ENCODE measurements around the gene DCHS1. TPM values are rescaled to one million over a fixed set of nuclear protein-coding genes. Genes with fewer than 3 reads are reported as not detected.

Gene DCHS1, protein sequence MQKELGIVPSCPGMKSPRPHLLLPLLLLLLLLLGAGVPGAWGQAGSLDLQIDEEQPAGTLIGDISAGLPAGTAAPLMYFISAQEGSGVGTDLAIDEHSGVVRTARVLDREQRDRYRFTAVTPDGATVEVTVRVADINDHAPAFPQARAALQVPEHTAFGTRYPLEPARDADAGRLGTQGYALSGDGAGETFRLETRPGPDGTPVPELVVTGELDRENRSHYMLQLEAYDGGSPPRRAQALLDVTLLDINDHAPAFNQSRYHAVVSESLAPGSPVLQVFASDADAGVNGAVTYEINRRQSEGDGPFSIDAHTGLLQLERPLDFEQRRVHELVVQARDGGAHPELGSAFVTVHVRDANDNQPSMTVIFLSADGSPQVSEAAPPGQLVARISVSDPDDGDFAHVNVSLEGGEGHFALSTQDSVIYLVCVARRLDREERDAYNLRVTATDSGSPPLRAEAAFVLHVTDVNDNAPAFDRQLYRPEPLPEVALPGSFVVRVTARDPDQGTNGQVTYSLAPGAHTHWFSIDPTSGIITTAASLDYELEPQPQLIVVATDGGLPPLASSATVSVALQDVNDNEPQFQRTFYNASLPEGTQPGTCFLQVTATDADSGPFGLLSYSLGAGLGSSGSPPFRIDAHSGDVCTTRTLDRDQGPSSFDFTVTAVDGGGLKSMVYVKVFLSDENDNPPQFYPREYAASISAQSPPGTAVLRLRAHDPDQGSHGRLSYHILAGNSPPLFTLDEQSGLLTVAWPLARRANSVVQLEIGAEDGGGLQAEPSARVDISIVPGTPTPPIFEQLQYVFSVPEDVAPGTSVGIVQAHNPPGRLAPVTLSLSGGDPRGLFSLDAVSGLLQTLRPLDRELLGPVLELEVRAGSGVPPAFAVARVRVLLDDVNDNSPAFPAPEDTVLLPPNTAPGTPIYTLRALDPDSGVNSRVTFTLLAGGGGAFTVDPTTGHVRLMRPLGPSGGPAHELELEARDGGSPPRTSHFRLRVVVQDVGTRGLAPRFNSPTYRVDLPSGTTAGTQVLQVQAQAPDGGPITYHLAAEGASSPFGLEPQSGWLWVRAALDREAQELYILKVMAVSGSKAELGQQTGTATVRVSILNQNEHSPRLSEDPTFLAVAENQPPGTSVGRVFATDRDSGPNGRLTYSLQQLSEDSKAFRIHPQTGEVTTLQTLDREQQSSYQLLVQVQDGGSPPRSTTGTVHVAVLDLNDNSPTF (N-terminal part only)
- 0.21 and 0.24 TPM in 2 replicates for total RNA-seq

DNA sequence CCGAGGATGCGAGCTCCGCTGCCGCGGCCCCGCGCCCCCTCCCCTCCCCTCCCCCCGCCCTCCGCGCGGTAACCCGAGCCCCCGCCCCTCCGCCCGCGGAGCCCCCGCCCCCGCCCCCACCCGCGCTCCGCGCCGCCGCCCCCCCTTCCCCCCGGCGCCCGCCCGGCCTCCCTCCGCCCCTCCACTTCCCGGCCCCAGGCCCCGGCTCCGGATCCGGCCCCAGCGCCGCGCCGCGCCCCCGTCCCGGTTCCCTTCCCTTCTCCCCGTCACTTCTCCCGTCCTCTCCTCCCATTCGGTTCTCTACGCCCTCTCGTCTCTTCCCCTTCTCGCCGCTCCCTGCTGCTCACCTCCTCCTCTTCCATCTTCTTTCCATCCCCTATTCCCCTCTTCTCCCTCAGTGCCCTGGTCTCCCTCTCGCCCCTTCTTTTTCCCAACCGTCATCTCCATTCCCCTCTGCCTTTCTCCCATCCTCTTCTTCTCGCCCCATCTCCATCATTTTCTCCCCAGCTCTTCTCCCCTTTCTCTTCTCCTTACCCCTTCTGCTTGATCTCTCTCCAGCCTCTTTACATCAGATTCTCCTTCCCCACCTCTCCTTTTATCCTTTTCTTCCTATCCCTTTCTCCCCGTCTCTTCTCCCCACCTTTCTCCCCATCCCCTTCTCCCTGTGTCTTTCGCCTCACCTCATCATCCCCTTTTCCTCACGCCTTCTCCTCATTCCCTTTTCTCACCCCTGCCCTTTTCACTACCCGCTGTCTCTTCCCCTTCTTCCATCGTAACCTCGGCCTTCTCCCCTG is at the start of gene DCHS1:
DCHS1 (minus strand) TSS at position 20 of the 794 bp plus-strand sequence. CDS start 14,196 bp downstream, outside the sequence.

DNA sequence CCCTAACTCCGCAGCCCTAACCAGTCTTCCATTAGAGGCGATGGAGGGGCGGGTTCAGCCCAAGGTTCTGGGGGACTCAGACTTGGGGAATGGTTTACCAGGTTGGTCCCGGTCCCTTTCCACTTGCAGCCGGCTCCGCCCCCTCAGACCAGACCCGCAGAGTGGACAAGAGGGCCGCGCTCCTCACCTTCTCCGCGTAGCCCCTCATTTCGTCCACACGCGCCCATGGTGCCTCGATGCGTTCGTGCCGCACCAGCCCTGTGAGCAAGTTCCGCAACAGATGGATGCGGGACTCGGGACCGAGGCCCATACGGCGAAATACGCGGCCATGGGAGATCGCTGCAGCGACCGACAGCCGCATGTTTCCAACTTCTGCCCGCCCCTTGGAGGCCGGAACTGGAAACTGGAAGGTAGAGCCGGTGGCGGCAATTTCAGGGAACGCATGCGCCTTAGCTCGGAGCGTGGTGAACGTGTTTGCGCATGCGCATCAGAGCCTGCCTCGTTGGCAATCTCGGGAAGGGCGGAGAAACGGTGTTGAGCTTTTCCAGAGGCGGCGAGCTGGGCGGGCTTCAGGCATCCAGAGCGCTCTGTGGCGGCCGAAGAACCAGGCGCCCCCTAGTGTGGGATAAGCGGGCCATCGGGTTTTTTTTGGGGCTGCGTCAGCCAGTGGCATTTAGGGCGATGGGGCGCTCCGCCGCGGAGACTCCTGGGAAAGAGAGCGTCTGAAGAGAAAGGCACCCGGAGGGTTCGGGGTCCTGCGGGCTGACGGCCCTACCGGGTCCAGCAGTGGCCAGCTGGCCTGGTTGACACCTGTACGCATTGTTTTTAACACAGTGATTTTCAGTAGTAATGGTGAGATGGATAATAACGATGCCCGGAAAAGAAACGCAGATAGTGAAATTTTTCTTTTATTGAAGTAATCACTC is 27.6 kb upstream of the DCHS1 start, which contains the start of gene MRPL17:
MRPL17 (minus strand) TSS at position 405 of the 926 bp plus-strand sequence; CDS start at position 361, 44 bp downstream.

DNA sequence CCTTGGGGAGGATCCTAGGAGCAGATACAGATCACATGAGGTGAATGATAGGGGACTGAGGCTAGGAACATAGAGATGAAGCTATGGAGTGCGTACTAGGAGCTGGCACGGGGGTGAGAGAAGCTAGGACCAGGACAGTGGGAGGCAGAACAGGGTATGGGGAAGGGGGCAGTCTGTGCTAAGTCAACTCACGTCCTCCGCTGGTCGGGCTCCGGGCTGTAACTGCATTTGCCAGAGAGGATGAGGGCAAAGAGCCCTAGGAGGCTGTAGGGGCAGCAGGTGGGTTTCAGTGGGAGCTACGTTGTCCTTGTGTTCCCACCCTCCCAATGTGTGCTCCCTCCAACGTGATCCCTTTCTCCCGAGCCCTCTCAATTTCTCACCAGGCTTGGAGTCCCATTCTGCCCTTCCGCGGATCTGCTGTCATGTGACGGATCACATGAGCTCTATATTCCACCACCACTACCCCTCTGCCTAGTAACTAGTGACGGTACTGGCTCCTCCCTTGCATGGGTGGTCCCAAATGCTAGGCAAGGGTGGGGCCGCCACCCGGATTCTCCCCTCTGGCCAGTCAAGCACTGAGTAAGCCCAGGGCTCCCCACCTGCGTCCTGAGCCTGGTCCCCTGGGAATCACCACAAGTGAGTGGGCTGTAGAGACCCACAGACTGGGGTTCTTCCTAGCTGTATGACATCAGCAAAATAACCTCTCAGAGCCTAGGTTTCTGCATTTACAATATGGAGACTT is 36.4 kb downstream of the DCHS1 start, which contains the start of gene TPP1:
TPP1 (minus strand) TSS at position 419 of the 742 bp plus-strand sequence; CDS start at position 397, 22 bp downstream.

DNA sequence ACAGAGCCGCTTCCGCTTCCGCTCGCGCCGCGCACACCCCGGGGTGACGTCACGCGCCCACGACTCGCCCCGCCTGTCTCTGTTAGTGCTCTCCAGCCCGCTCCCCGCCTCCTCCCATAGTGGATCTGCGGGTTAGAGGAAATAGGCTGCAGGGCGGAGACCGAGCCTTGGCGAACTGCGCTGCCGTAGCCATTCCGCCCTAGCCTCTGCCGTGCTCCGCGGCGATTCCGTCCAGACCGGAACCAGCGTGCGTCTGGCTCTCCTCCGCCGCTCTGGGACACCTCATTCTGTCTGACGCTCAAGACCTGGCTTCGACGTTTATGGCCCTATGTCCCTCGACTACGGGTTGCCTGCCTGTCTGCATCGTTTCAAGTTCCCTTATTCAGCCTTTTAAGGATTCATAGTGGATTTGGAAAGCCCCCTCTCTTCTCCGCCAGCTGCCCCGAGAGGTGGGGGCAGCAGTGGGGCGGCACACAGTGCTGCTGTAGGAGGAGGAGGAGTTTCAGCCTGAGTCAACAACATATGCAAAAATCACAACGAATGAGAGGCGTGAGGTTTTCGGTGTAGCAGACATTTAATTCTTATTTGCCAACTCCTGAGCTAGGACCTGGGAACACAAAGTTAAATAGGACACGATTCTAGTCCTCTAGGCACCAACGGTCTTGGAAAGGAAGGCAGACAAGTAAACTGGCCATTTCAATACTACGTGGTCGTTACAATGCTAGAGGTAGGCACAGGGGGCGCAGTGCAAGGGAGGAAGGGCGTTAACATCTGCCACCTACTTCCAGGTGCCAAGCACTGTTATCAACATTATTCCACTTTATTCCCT is 43.2 kb downstream of the DCHS1 start, which contains the start of gene TAF10:
TAF10 (minus strand) TSS at position 4 of the 829 bp plus-strand sequence. CDS start 27 bp downstream, outside the sequence.

DNA sequence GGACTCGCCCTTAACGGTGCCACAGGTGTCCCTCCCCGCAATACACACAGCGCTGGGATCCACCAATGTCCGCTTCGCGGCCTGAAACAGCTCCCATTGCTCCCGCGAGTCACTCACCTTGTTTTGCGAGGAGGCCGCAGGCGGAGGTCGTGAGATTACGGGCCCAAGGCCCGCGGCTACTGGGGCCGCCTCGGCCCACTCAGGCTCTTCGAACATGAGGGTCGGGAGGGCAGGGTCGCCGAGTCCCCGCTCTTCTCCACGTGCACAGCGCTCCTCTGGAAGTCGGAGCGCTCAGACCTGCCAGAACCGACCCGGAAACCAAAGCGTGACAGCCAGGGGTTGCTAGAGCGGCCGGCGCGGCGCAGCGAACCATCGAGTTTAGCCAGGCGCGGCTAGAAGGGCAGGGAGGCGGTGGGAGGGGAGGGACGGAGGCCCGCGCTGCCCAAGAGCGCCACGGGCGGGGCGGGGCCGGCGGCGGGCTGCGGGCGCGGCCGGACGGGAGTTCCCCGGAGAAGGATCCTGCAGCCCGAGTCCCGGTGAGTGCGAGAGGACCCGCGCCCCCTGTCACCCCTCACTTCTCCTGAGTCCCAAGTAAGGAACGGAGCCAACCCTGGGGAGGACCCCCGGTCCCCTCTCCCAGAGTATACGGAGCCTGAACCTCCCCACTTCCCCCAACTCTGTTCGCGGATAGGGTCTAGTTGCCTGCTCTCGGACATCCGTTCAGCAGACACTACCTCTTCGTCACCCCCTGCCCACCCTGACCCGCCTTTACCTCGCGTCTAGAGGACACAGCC is 52.1 kb downstream of the DCHS1 start, which contains the start of the genes ILK and RRP8:
ILK (plus strand) TSS at position 488 of the 794 bp plus-strand sequence. CDS start 498 bp downstream, outside the sequence.
RRP8 (minus strand) TSS at position 330 of the 794 bp plus-strand sequence; CDS start at position 216, 114 bp downstream.

Other genes with a start within 250 kb of the DCHS1 start
- gene APBB1, start 236.7 kb downstream of the DCHS1 start, total RNA-seq, result 5.3 and 10.6 TPM in 2 replicates
- gene HPX, start 214.8 kb downstream of the DCHS1 start, total RNA-seq, result 0.85 TPM in 1 of 2 replicates, not detected in the other
- gene TRIM3, start 181.9 kb downstream of the DCHS1 start, total RNA-seq, result 10.7 and 10.8 TPM in 2 replicates
- gene ARFIP2, start 174.5 kb downstream of the DCHS1 start, total RNA-seq, result 47.3 and 68.0 TPM in 2 replicates
- gene TIMM10B, start 174.3 kb downstream of the DCHS1 start, total RNA-seq, result 31.5 and 68.2 TPM in 2 replicates
- 1.7 and 3.2 TPM in 2 replicates for gene DNHD1, start 158.5 kb downstream of the DCHS1 start, total RNA-seq
- 12.3 and 14.1 TPM in 2 replicates for gene RRP8, start 52.2 kb downstream of the DCHS1 start, total RNA-seq
- gene ILK, start 52.0 kb downstream of the DCHS1 start, total RNA-seq, result 42.0 and 112 TPM in 2 replicates
- 21.5 and 48.0 TPM in 2 replicates for gene TAF10, start 43.6 kb downstream of the DCHS1 start, total RNA-seq
- 58.4 and 82.2 TPM in 2 replicates for gene TPP1, start 36.4 kb downstream of the DCHS1 start, total RNA-seq
- 39.0 and 54.9 TPM in 2 replicates for gene MRPL17, start 27.5 kb upstream of the DCHS1 start, total RNA-seq
- gene OR2AG2, start 116.2 kb upstream of the DCHS1 start, total RNA-seq, result under 0.01 TPM in 2 replicates
- gene OR2AG1, start 127.2 kb upstream of the DCHS1 start, total RNA-seq, result not detected in 2 replicates
- gene OR6A2, start 143.9 kb upstream of the DCHS1 start, total RNA-seq, result under 0.01 TPM in 2 replicates
- not detected in 2 replicates for gene OR10A5, start 189.9 kb upstream of the DCHS1 start, total RNA-seq
- under 0.01 TPM in 1 of 2 replicates, not detected in the other for gene OR10A2, start 207.2 kb upstream of the DCHS1 start, total RNA-seq
- not detected in 2 replicates for gene OR10A4, start 220.8 kb upstream of the DCHS1 start, total RNA-seq
- not detected in 2 replicates for gene OR2D2, start 236.7 kb upstream of the DCHS1 start, total RNA-seq

Data from tracheal epithelial cell (primary cell).